H9 (cell line): ENCODE measurements around the gene SRM. TPM values are rescaled to one million over a fixed set of nuclear protein-coding genes. Genes with fewer than 3 reads are reported as not detected.

ENCODE experiments used
- DNase-seq: peaks from one replicate; pipeline ENCODE4 v3.0.0-alpha.2; 2017
- H2AFZ ChIP-seq: one replicate; pipeline ENCODE4 v1.6.1; 2013; ENCODE audit warnings: mild to moderate bottlenecking, low read length, control low read depth, moderate library complexity
- H2AK5ac ChIP-seq: 2 replicates; pipeline ENCODE4 v1.6.1; 2013; ENCODE audit warnings: low read length, control low read depth, mixed read lengths; ENCODE audit not compliant: insufficient read length
- H2BK120ac ChIP-seq: one replicate; pipeline ENCODE4 v1.6.1; 2013; ENCODE audit warnings: low read depth, mild to moderate bottlenecking, low read length, control low read depth, inconsistent platforms; ENCODE audit not compliant: poor library complexity, severe bottlenecking
- H2BK12ac ChIP-seq: 2 replicates; pipeline ENCODE4 v1.6.1; 2013; ENCODE audit warnings: low read length, control low read depth, mixed read lengths, low read depth; ENCODE audit not compliant: insufficient read length
- H2BK15ac ChIP-seq: 2 replicates; pipeline ENCODE4 v1.6.1; 2013; ENCODE audit warnings: low read depth, low read length, control low read depth
- H2BK20ac ChIP-seq: one replicate; pipeline ENCODE4 v1.6.1; 2013; ENCODE audit warnings: low read depth, mild to moderate bottlenecking, low read length, control low read depth, inconsistent platforms; ENCODE audit not compliant: poor library complexity, severe bottlenecking
- H2BK5ac ChIP-seq: 2 replicates; pipeline ENCODE4 v1.6.1; 2013; ENCODE audit warnings: low read length, control low read depth, mixed read lengths; ENCODE audit not compliant: insufficient read length
- H3K14ac ChIP-seq: 2 replicates; pipeline ENCODE4 v1.6.1; 2013; ENCODE audit warnings: low read length, control low read depth; ENCODE audit not compliant: insufficient read depth
- H3K18ac ChIP-seq: 2 replicates; pipeline ENCODE4 v1.6.1; 2013; ENCODE audit warnings: low read depth, mild to moderate bottlenecking, mixed read lengths, low read length, control low read depth; ENCODE audit not compliant: insufficient read length
- H3K23ac ChIP-seq: 2 replicates; pipeline ENCODE4 v1.6.1; 2013; ENCODE audit warnings: low read length, control low read depth, mixed read lengths, low read depth; ENCODE audit not compliant: insufficient read length
- H3K23me2 ChIP-seq: 2 replicates; pipeline ENCODE4 v1.6.1; 2013; ENCODE audit warnings: low read depth, mild to moderate bottlenecking, mixed read lengths, low read length, control low read depth; ENCODE audit not compliant: insufficient read length, poor library complexity, severe bottlenecking
- H3K27ac ChIP-seq: 2 replicates; pipeline ENCODE4 v1.5.1; 2013; ENCODE audit warnings: low read length, control low read depth, mixed read lengths, low read depth; ENCODE audit not compliant: insufficient read length
- H3K27me3 ChIP-seq: 2 replicates; pipeline ENCODE4 v1.6.1; 2013; ENCODE audit warnings: low read length, control low read depth, inconsistent platforms; ENCODE audit not compliant: insufficient read depth
- H3K4ac ChIP-seq: 2 replicates; pipeline ENCODE4 v1.6.1; 2013; ENCODE audit warnings: low read depth, mild to moderate bottlenecking, control low read depth, inconsistent platforms, low read length, moderate library complexity
- H3K4me1 ChIP-seq: 2 replicates; pipeline ENCODE4 v1.6.1; 2013; ENCODE audit warnings: low read length, control low read depth, inconsistent platforms; ENCODE audit not compliant: insufficient read depth
- H3K4me2 ChIP-seq: 2 replicates; pipeline ENCODE4 v1.6.1; 2013; ENCODE audit warnings: low read length, control low read depth, mixed read lengths; ENCODE audit not compliant: insufficient read length, insufficient read depth
- H3K56ac ChIP-seq: 2 replicates; pipeline ENCODE4 v1.6.1; 2013; ENCODE audit warnings: low read depth, mild to moderate bottlenecking, mixed read lengths, low read length, control low read depth; ENCODE audit not compliant: insufficient read length
- H3K79me1 ChIP-seq: 2 replicates; pipeline ENCODE4 v1.6.1; 2013; ENCODE audit warnings: low read depth, mild to moderate bottlenecking, moderate library complexity, low read length, control low read depth, inconsistent platforms; ENCODE audit not compliant: insufficient read depth, poor library complexity, severe bottlenecking
- H3K79me2 ChIP-seq: 2 replicates; pipeline ENCODE4 v1.6.1; 2013; ENCODE audit warnings: low read length, control low read depth, inconsistent platforms; ENCODE audit not compliant: insufficient read depth
- H3K9ac ChIP-seq: 2 replicates; pipeline ENCODE4 v1.6.1; 2013; ENCODE audit warnings: low read length, control low read depth, mixed read lengths; ENCODE audit not compliant: insufficient read length; ENCODE audit errors: extremely low read depth
- H3K9me3 ChIP-seq: one replicate; pipeline ENCODE4 v1.6.1; 2013; ENCODE audit warnings: low read depth, low read length, inconsistent platforms; ENCODE audit not compliant: control insufficient read depth
- H3T11ph ChIP-seq: one replicate; pipeline ENCODE4 v1.6.1; 2013; ENCODE audit warnings: mild to moderate bottlenecking, low read length, control low read depth, inconsistent platforms
- H4K20me1 ChIP-seq: one replicate; pipeline ENCODE4 v1.6.1; 2013; ENCODE audit not compliant: control insufficient read depth, insufficient read length, insufficient read depth
- H4K5ac ChIP-seq: 2 replicates; pipeline ENCODE4 v1.6.1; 2013; ENCODE audit warnings: low read depth, mild to moderate bottlenecking, mixed read lengths, low read length, control low read depth; ENCODE audit not compliant: insufficient read length
- H4K8ac ChIP-seq: replicated peaks from 2 replicates; pipeline ENCODE4 v1.6.1; 2013; ENCODE audit warnings: low read length, control low read depth, mixed read lengths, low read depth; ENCODE audit not compliant: insufficient read length
- H4K91ac ChIP-seq: 2 replicates; pipeline ENCODE4 v1.6.1; 2013; ENCODE audit warnings: low read depth, mild to moderate bottlenecking, moderate library complexity, mixed read lengths, low read length, control low read depth; ENCODE audit not compliant: insufficient read length
- H3K27ac Mint-ChIP-seq, 3 experiments: 2 replicates in 2 of 3; 3 replicates in 1 of 3; pipeline ENCODE4 v1.8.0; 2020 to 2021; ENCODE audit warnings: mixed read lengths in 3 of 3, mild to moderate bottlenecking in 1 of 3, moderate library complexity in 1 of 3
- H3K27me3 Mint-ChIP-seq: 2 replicates; pipeline ENCODE4 v1.8.0; 2021; ENCODE audit warnings: low read depth, mild to moderate bottlenecking, moderate library complexity, mixed read lengths
- H3K36me3 Mint-ChIP-seq, 3 experiments: 2 replicates in 2 of 3; 3 replicates in 1 of 3; pipeline ENCODE4 v1.8.0; 2020 to 2021; ENCODE audit warnings: low read depth in 3 of 3, mixed read lengths in 3 of 3; ENCODE audit not compliant: insufficient read depth in 1 of 3
- H3K4me1 Mint-ChIP-seq, 2 experiments: 2 replicates each; pipeline ENCODE4 v1.8.0; 2020; ENCODE audit warnings: mixed read lengths in 2 of 2
- H3K4me3 Mint-ChIP-seq, 2 experiments: 2 replicates in 1 of 2; 3 replicates in 1 of 2; pipeline ENCODE4 v1.8.0; 2020 to 2021; ENCODE audit warnings: mild to moderate bottlenecking in 2 of 2, mixed read lengths in 2 of 2, moderate library complexity in 1 of 2
- H3K9me3 Mint-ChIP-seq, 2 experiments: 2 replicates in 1 of 2; 3 replicates in 1 of 2; pipeline ENCODE4 v1.8.0; 2020; ENCODE audit warnings: mild to moderate bottlenecking in 2 of 2, mixed read lengths in 2 of 2, moderate library complexity in 1 of 2
- CTCF ChIP-seq: fragments of 200-600 bp; sonication (generic); conservative IDR thresholded peaks from 3 replicates; pipeline ENCODE4 v1.8.0; 2021; ENCODE audit warnings: antibody characterized with exemption, mild to moderate bottlenecking
- WGBS: extraction: QIAGEN DNeasy Blood & Tissue Kit; methylation state at CpG from one replicate; pipeline ENCODE4 v1.1.7; 2013; ENCODE audit warnings: missing lambda C conversion rate, low lambda C conversion rate, mixed read lengths; ENCODE audit not compliant: insufficient read length; ENCODE audit errors: extremely low coverage; 5-methylcytosine and 5-hydroxymethylcytosine counted together
- total RNA-seq: library from RNA; stranded (reverse); gene quantifications from 2 replicates; pipeline ENCODE4 v1.2.1, GENCODE V29; 2021

The SRM gene
- total RNA-seq, 1 experiment from 2014 or later = 196 TPM

DNA sequence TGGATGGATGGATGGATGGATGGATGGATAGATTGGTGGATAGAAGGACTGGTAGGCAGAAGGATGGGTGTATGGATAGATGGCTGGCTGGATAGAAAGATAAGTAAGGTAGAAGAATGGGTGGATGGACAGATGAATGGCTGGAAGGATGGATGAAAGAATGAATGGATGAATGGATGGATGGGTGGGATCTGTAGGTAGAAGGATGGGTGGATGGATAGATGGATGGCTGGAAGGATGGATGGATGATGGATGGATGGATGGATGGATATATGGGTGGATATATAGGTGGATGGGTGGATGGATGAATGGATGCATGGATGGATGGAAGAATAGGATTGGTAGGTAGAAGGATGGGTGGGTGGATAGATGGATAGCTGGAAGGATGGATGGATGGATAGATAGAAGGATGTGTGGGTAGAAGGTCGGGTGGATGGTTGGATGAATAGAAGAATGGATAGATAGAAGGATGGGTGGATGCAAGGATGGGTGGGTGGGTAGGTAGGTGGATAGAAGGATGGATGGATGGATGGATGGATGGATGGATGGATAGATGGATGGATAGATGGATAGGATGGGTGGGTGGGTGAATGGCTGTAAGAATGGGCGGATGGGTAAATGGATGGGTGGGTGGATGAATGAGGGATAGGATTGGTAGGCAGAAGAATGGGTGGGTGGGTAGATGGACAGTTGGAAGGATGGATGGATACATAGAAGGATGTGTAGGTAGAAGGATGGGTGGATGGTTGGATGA lies 20.3 kb downstream of the SRM start:
- Mint-ChIP-seq H3K27ac (no peak overlapping the region), H3K4me1 (no peaks in the 10 kb centered on the region; a peak in 1 of 4 replicates), H3K4me3 (no peak overlapping the region), H3K27me3 (peaks cover 7% of the 10 kb centered on the region; the same call in 1 of the 2 replicates), H3K9me3 (no peaks in the 10 kb centered on the region), H3K36me3 (no peaks in the 10 kb centered on the region)
- no peak for DNase-seq
- Histone ChIP-seq H4K8ac (no peak overlapping the region), H2BK12ac (no peak overlapping the region), H3K9ac (no peak overlapping the region), H2AFZ (no peak overlapping the region), H3K79me1 (no peaks in the 10 kb centered on the region), H3T11ph (no peak overlapping the region), H3K14ac (no peak overlapping the region), H3K4me1 (no peaks in the 10 kb centered on the region), H2BK5ac (no peak overlapping the region), H2BK20ac (no peak overlapping the region), H2BK15ac (no peak overlapping the region), H3K4ac (no peak overlapping the region), H3K23me2 (no peaks in the 10 kb centered on the region), H3K9me3 (no peaks in the 10 kb centered on the region), H2AK5ac (no peak overlapping the region), H3K27ac (no peak overlapping the region), H3K79me2 (no peaks in the 10 kb centered on the region; the same call in 1 of the 2 replicates), H4K5ac (no peak overlapping the region), H4K91ac (no peak overlapping the region), H3K18ac (no peak overlapping the region), H4K20me1 (peaks cover 4% of the 10 kb centered on the region), H3K56ac (no peak overlapping the region), H3K27me3 (no peaks in the 10 kb centered on the region), H2BK120ac (no peak overlapping the region), H3K23ac (no peak overlapping the region), H3K4me2 (no peak overlapping the region)
- 100% methylated on average over 1 of the region's 2 CpGs for WGBS
- no peak for TF ChIP-seq CTCF
